H1 (cell line): ENCODE measurements around the gene IL2RA. TPM values are rescaled to one million over a fixed set of nuclear protein-coding genes. Genes with fewer than 3 reads are reported as not detected.

Experiments
- CBX5 ChIP-seq: fragments of 300-800, 300-1000 bp; sonication (generic); IDR thresholded peaks from 2 replicates; pipeline ENCODE4 v1.7.1; 2016; ENCODE audit warnings: antibody characterized with exemption, low read length, low read depth
- EP300 ChIP-seq, 2 experiments: IDR thresholded peaks; 1 replicate in 1 of 2; 2 replicates in 1 of 2; pipeline ENCODE4 v1.6.1; 2011 to 2012; ENCODE audit warnings: low read depth in 2 of 2, low read length in 2 of 2, mild to moderate bottlenecking in 2 of 2, borderline replicate concordance in 1 of 2, inconsistent platforms in 1 of 2, moderate library complexity in 1 of 2
- KDM1A ChIP-seq: fragments of 200-600, 300-600 bp; sonication (generic); IDR thresholded peaks from 2 replicates; pipeline ENCODE4 v1.7.1; 2016; ENCODE audit warnings: mild to moderate bottlenecking, low read length, borderline replicate concordance
- KDM4A ChIP-seq: IDR thresholded peaks from one replicate; pipeline ENCODE4 v1.7.1; 2012; ENCODE audit warnings: low read depth, mild to moderate bottlenecking, moderate library complexity, low read length, inconsistent platforms; ENCODE audit not compliant: severe bottlenecking
- RNF2 ChIP-seq: fragments of 200-900, 300-1000 bp; sonication (generic); IDR thresholded peaks from 2 replicates; pipeline ENCODE4 v1.7.1; 2016; ENCODE audit warnings: borderline replicate concordance, low read depth, mild to moderate bottlenecking, antibody characterized with exemption, low read length; ENCODE audit not compliant: poor library complexity, severe bottlenecking; ENCODE audit errors: missing control alignments
- SAP30 ChIP-seq: fragments of 300-600 bp; sonication (generic); IDR thresholded peaks from 2 replicates; pipeline ENCODE4 v1.7.1; 2012; ENCODE audit warnings: low read length, moderate library complexity, mild to moderate bottlenecking, inconsistent platforms; ENCODE audit not compliant: insufficient read depth, insufficient replicate concordance
- polyA plus RNA-seq, 7 experiments: library from polyadenylated mRNA; depleted of rRNA in 3 of 7; stranded (reverse) in 5 of 7; unstranded in 2 of 7; fragments of >200 nt in 5 of 7; fragments of 200-250 nt in 2 of 7; gene quantifications; 1 replicate in 5 of 7; 2 replicates in 1 of 7; 4 replicates in 1 of 7; pipeline versions ENCODE4 v1.2.1 to v1.2.3, GENCODE V29; 2011 to 2013; ENCODE audit warnings: missing spikeins in 2 of 7, mixed read lengths in 2 of 7
- total RNA-seq: library from RNA; stranded (reverse); fragmentation: NEBNext Ultra II Directional; extraction: Animal tissue kit (Norgen Biotek cat#: 25700); gene quantifications from 2 replicates; pipeline ENCODE4 v1.2.1, GENCODE V29; 2021
- TF ChIP-seq, protein P1 (sequence below): IDR thresholded peaks from 2 replicates; pipeline ENCODE4 v1.6.1; 2011; ENCODE audit warnings: low read length, improper control_type of control experiment
- TF ChIP-seq, protein P2 (sequence below): IDR thresholded peaks from 2 replicates; pipeline ENCODE4 v1.6.1; 2012; ENCODE audit warnings: inconsistent platforms

IL2RA gene
- total and polyA plus RNA-seq, 2 of the 8 experiments (the other 6 are each of a cell fraction or from before 2014, with no cell fraction given): not detected

DNA sequence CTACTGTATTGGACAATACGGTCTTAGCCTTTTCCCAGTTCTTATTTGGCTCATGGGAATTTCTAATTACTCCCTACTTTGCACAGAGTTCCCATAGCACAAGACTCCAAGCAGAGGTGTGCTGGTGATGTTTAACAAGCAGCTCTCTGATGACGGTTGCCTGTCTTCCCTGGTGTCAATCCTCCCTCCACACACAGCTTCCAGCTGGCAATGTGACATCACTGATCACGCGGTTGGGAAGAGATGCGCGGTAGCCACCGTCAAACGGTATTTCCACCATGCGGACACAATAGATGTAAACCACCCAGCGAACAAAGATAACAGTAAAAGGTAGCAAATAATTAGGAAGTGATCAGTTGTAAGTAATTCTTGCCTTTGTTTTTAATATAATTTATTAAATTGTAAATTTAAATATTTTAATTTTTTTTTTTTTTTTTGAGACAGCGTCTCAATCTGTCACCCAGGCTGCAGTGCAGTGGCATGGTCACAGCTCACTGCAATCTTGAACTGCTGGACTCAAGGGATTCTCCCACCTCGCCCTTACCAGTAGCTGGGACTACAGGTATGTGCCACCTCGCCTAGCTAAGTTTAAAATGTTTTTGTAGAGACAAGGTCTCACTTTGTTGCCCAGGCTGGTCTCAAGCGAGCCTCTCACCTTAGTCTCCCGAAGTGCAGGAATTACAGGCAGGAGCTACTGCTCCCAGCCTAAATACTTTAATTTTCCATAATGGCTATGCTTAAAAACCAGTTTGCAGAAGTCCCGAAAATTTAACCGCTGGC lies 48.6 kb downstream of the IL2RA start (continued):
- TF ChIP-seq SAP30 (no peak), KDM1A (no peak), RNF2 (no peak), CBX5 (no peak), KDM4A (no peak), EP300 (IDR thresholded peaks at IDR 0.05; ENCODE audit: borderline replicate concordance in 1 of 2, low read depth in 2 of 2, low read length in 2 of 2) (no peak)
- TF ChIP-seq, protein P1, sequence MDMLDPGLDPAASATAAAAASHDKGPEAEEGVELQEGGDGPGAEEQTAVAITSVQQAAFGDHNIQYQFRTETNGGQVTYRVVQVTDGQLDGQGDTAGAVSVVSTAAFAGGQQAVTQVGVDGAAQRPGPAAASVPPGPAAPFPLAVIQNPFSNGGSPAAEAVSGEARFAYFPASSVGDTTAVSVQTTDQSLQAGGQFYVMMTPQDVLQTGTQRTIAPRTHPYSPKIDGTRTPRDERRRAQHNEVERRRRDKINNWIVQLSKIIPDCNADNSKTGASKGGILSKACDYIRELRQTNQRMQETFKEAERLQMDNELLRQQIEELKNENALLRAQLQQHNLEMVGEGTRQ: no peak
- TF ChIP-seq, protein P2, sequence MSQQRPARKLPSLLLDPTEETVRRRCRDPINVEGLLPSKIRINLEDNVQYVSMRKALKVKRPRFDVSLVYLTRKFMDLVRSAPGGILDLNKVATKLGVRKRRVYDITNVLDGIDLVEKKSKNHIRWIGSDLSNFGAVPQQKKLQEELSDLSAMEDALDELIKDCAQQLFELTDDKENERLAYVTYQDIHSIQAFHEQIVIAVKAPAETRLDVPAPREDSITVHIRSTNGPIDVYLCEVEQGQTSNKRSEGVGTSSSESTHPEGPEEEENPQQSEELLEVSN: no peak
